Measurements from ENCODE around the gene RPL37A.

The RPL37A gene

DNA sequence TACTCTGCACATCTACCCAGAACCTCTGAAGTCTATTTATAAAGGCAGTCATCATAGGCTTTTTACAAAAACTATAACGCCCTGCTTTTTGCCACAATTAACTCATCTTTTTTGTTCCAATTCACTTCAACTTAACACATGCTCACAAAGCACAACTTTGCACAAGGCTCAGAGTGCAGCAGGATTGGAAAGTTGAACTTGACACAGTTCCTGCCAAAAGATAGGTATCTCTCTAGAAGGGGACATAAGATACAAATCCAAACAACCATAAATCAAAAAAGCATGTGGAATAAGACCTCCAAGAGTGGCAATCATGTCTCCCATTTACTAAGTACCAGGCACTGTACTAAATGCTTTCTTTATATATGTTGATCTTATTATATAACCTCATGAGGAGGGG lies 36.2 kb downstream of the RPL37A start:
- no peaks in the 10 kb centered on the region for H4K20me1 ChIP-seq (ENCODE audit: insufficient read depth)
- H3K4me2 ChIP-seq, result no peak overlapping the region
- no peaks in the 10 kb centered on the region for H3K79me2 ChIP-seq (ENCODE audit: insufficient read depth, low read depth)
- H3K27ac ChIP-seq, result no peak overlapping the region
- no peak overlapping the region for H2AFZ ChIP-seq (ENCODE audit: low read depth)
- TF ChIP-seq, protein P1, sequence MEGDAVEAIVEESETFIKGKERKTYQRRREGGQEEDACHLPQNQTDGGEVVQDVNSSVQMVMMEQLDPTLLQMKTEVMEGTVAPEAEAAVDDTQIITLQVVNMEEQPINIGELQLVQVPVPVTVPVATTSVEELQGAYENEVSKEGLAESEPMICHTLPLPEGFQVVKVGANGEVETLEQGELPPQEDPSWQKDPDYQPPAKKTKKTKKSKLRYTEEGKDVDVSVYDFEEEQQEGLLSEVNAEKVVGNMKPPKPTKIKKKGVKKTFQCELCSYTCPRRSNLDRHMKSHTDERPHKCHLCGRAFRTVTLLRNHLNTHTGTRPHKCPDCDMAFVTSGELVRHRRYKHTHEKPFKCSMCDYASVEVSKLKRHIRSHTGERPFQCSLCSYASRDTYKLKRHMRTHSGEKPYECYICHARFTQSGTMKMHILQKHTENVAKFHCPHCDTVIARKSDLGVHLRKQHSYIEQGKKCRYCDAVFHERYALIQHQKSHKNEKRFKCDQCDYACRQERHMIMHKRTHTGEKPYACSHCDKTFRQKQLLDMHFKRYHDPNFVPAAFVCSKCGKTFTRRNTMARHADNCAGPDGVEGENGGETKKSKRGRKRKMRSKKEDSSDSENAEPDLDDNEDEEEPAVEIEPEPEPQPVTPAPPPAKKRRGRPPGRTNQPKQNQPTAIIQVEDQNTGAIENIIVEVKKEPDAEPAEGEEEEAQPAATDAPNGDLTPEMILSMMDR (conservative IDR thresholded peaks at IDR 0.05; ENCODE audit: low read depth, low read length), result no peak
- H3K9ac ChIP-seq, result no peak overlapping the region
- no peaks in the 10 kb centered on the region for H3K36me3 ChIP-seq (ENCODE audit: insufficient read depth)
- H3K4me1 ChIP-seq (ENCODE audit: low read depth, poor library complexity, severe bottlenecking), result no peaks in the 10 kb centered on the region
- no peak overlapping the region for H3K4me3 ChIP-seq (IDR thresholded peaks at IDR 0.05; ENCODE audit: insufficient read depth, low read depth, low read length)
- no peaks in the 10 kb centered on the region for H3K27me3 ChIP-seq (ENCODE audit: insufficient read depth, low read depth)

DNA sequence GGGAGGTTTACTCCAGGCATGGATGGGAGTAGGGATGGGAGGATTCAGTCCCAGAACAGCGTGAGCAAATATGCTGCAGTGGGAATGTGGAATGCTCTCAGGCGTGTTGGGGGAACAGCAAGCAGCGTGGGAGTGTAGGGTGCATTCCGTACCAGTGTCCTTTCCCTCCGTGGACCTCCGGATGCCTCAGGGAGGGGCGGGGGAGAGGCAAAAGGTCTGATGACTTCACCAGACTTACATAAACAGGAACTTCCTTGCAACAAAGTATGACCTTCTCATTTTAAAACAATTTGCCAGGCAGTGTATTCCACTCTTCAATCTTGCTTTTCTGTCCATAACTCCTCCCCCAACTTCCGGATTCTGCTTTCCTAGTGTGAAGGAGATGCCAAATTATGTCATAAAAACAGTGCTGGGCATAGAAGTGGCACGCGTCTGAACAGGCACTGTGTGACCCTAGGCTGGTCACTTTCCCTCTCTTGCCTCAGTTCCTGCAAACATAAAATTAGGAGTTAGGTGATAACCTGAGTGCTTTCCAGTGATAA lies 36.9 kb downstream of the RPL37A start:
- Histone ChIP-seq H2AFZ (ENCODE audit: low read depth) (no peak overlapping the region), H3K27ac (no peak overlapping the region), H3K79me2 (ENCODE audit: insufficient read depth, low read depth) (no peaks in the 10 kb centered on the region), H3K36me3 (ENCODE audit: insufficient read depth) (no peaks in the 10 kb centered on the region), H3K4me3 (IDR thresholded peaks at IDR 0.05; ENCODE audit: insufficient read depth, low read depth, low read length) (no peak overlapping the region), H3K4me1 (ENCODE audit: low read depth, poor library complexity, severe bottlenecking) (no peaks in the 10 kb centered on the region), H4K20me1 (ENCODE audit: insufficient read depth) (no peaks in the 10 kb centered on the region), H3K4me2 (no peak overlapping the region), H3K9ac (no peak overlapping the region), H3K27me3 (ENCODE audit: insufficient read depth, low read depth) (no peaks in the 10 kb centered on the region)
- TF ChIP-seq, protein P1 (conservative IDR thresholded peaks at IDR 0.05; ENCODE audit: low read depth, low read length), result no peak

DNA sequence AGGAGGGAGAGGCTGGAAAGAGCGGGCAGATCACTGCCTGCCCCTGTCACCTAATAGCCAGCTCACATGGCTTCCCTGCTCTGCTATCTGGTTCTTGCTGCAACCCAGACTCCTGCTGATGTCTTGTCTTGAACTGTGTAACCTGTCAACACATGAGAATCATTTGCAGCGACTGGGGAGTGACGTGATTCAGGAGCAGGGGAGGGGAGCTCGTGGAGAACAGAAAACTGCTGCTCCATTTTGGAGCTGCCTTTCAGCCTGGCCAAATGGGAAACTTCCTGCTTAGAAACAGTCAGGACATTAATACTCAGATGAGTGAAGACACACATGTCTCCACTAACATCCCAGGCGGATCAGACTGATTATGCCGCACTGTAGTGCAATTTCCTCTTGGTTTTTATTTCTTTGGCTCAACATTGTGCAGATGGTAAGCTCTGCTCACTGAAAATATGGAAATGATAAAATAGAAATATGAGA lies 38.1 kb downstream of the RPL37A start:
- no peak overlapping the region for H2AFZ ChIP-seq (ENCODE audit: low read depth)
- H3K36me3 ChIP-seq (ENCODE audit: insufficient read depth), result no peaks in the 10 kb centered on the region
- no peaks in the 10 kb centered on the region for H3K27me3 ChIP-seq (ENCODE audit: insufficient read depth, low read depth)
- H3K4me3 ChIP-seq (IDR thresholded peaks at IDR 0.05; ENCODE audit: insufficient read depth, low read depth, low read length), result no peak overlapping the region
- no peak overlapping the region for H3K27ac ChIP-seq
- H3K9ac ChIP-seq, result no peak overlapping the region
- no peaks in the 10 kb centered on the region for H3K79me2 ChIP-seq (ENCODE audit: insufficient read depth, low read depth)
- no peaks in the 10 kb centered on the region for H3K4me1 ChIP-seq (ENCODE audit: low read depth, poor library complexity, severe bottlenecking)
- H4K20me1 ChIP-seq (ENCODE audit: insufficient read depth), result no peaks in the 10 kb centered on the region
- no peak overlapping the region for H3K4me2 ChIP-seq
- TF ChIP-seq, protein P1 (conservative IDR thresholded peaks at IDR 0.05; ENCODE audit: low read depth, low read length), result no peak

DNA sequence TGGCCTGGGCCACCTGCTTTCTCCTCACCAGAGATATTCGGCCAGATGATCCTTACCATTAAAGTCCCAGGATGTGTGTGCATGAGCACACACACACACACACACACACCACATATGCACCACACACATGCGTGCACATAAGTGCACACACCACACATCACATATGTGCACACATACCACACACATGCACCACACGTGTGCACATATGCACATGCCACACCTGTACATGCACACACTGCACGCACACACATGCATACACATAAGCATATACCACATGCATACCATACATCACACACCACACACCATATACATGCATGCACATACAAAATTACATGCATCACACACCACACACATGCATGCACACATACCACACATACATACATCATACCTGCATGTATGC lies 38.7 kb downstream of the RPL37A start:
- H3K27me3 ChIP-seq (ENCODE audit: insufficient read depth, low read depth), result no peaks in the 10 kb centered on the region
- H3K4me2 ChIP-seq, result no peak overlapping the region
- H3K4me3 ChIP-seq (IDR thresholded peaks at IDR 0.05; ENCODE audit: insufficient read depth, low read depth, low read length), result no peak overlapping the region
- TF ChIP-seq, protein P1 (conservative IDR thresholded peaks at IDR 0.05; ENCODE audit: low read depth, low read length), result no peak
- H4K20me1 ChIP-seq (ENCODE audit: insufficient read depth), result no peaks in the 10 kb centered on the region
- no peaks in the 10 kb centered on the region for H3K79me2 ChIP-seq (ENCODE audit: insufficient read depth, low read depth)
- no peak overlapping the region for H3K9ac ChIP-seq
- no peaks in the 10 kb centered on the region for H3K4me1 ChIP-seq (ENCODE audit: low read depth, poor library complexity, severe bottlenecking)
- no peaks in the 10 kb centered on the region for H3K36me3 ChIP-seq (ENCODE audit: insufficient read depth)
- no peak overlapping the region for H3K27ac ChIP-seq
- no peak overlapping the region for H2AFZ ChIP-seq (ENCODE audit: low read depth)
